Measurements from ENCODE around the gene C6orf132.

DNA sequence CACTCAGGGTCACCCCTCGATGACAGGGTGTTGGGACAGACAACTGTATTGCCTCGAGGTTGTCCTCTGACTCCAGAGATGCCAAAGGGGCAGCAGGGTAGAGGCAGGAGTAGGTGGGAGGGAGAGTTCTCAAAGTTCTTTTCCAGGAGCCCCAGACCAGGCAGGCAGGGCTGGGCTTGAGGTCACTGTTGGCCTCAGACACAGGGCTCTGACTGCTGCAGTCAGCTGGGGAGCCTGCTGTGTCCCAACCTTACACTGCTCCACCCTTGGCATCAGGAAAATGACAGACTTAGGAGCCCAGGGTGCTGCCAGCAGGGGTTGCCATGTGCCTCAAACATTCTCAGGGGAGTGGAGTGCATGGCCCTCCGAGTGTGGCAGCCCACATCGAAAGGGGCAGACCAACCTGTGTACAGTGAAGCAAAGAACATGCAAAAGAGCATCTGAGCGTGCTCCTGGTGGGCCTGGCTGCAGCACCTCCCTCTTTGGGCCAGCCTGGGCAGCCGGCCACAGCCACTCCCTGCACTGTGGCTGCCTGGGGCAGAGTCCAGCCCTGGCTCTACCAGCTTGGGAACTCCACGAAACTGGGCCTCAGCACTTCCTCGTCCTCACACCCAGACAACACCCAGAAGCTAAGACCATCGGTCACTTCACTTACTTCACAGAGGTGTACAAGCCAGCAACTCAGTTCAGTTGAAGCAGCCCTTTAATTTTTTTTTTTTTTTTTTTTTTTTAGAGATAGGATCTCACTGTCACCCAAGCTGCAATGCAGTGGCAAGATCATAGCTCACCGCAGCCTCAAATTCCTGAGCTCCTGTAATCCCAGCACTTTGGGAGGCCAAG lies 24.0 kb downstream of the C6orf132 start:
- TF ChIP-seq, protein P1, sequence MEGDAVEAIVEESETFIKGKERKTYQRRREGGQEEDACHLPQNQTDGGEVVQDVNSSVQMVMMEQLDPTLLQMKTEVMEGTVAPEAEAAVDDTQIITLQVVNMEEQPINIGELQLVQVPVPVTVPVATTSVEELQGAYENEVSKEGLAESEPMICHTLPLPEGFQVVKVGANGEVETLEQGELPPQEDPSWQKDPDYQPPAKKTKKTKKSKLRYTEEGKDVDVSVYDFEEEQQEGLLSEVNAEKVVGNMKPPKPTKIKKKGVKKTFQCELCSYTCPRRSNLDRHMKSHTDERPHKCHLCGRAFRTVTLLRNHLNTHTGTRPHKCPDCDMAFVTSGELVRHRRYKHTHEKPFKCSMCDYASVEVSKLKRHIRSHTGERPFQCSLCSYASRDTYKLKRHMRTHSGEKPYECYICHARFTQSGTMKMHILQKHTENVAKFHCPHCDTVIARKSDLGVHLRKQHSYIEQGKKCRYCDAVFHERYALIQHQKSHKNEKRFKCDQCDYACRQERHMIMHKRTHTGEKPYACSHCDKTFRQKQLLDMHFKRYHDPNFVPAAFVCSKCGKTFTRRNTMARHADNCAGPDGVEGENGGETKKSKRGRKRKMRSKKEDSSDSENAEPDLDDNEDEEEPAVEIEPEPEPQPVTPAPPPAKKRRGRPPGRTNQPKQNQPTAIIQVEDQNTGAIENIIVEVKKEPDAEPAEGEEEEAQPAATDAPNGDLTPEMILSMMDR (IDR thresholded peaks at IDR 0.05; ENCODE audit: low read length): no peak
- TF ChIP-seq EZH2 (IDR thresholded peaks at IDR 0.05; ENCODE audit: borderline replicate concordance, low read length): no peak

Data from OCI-LY1 (cell line).